HEK293T (cell line): ENCODE data around the gene NELFB.

Experiments used
- CTCF ChIA-PET: fragments of 350-600 bp; formaldehyde crosslinking; extraction: SDS; loops from one replicate; lab custom pipeline; 2021; ENCODE audit warnings: antibody characterized with exemption, inconsistent platforms; lab: Yijun Ruan, JAX
- POLR2A ChIA-PET: fragments of 350-600 bp; formaldehyde crosslinking; extraction: SDS; loops from one replicate; lab custom pipeline; 2020; ENCODE audit warnings: antibody characterized with exemption, inconsistent platforms; lab: Yijun Ruan, JAX
- DNase-seq: peaks from one replicate; pipeline ENCODE4 v3.0.0; 2012; ENCODE audit warnings: mixed read lengths; ENCODE audit errors: extremely low spot score
- ARNT ChIP-seq: fragments of 450-650 bp; IDR thresholded peaks from 2 replicates; pipeline ENCODE4 v1.6.1; 2017; ENCODE audit warnings: mild to moderate bottlenecking
- BHLHE40 ChIP-seq: fragments of 450-650 bp; IDR thresholded peaks from 2 replicates; pipeline ENCODE4 v1.6.1; 2016; ENCODE audit warnings: mild to moderate bottlenecking, moderate library complexity, borderline replicate concordance
- CTBP1 ChIP-seq: fragments of 450-650 bp; IDR thresholded peaks from 2 replicates; pipeline ENCODE4 v1.6.1; 2016; ENCODE audit warnings: borderline replicate concordance
- ELF4 ChIP-seq: fragments of 450-650 bp; IDR thresholded peaks from 2 replicates; pipeline ENCODE4 v1.6.1; 2017; ENCODE audit warnings: antibody characterized with exemption
- FOXA1 ChIP-seq: fragments of 450-650 bp; IDR thresholded peaks from 2 replicates; pipeline ENCODE4 v1.6.1; 2016; ENCODE audit warnings: mild to moderate bottlenecking
- FOXK2 ChIP-seq: fragments of 450-650 bp; IDR thresholded peaks from 2 replicates; pipeline ENCODE4 v1.6.1; 2016; ENCODE audit warnings: mild to moderate bottlenecking
- FOXM1 ChIP-seq: fragments of 450-650 bp; IDR thresholded peaks from 2 replicates; pipeline ENCODE4 v1.6.1; 2017; ENCODE audit warnings: mild to moderate bottlenecking, borderline replicate concordance
- HDGF ChIP-seq: fragments of 450-650 bp; IDR thresholded peaks from 2 replicates; pipeline ENCODE4 v1.6.1; 2017; ENCODE audit warnings: antibody characterized with exemption, borderline replicate concordance
- L3MBTL2 ChIP-seq: fragments of 450-650 bp; conservative IDR thresholded peaks from 2 replicates; pipeline ENCODE4 v1.6.1; 2016; ENCODE audit warnings: mild to moderate bottlenecking
- LEF1 ChIP-seq: fragments of 450-650 bp; IDR thresholded peaks from 2 replicates; pipeline ENCODE4 v1.6.1; 2017; ENCODE audit warnings: mild to moderate bottlenecking, borderline replicate concordance
- NFRKB ChIP-seq: fragments of 450-650 bp; IDR thresholded peaks from 2 replicates; pipeline ENCODE4 v1.6.1; 2016; ENCODE audit warnings: mild to moderate bottlenecking, moderate library complexity
- SP1 ChIP-seq: fragments of 450-650 bp; IDR thresholded peaks from 2 replicates; pipeline ENCODE4 v1.6.1; 2017
- SUZ12 ChIP-seq: fragments of 450-650 bp; IDR thresholded peaks from 2 replicates; pipeline ENCODE4 v1.6.1; 2016; ENCODE audit warnings: mild to moderate bottlenecking
- TARDBP ChIP-seq: fragments of 450-650 bp; IDR thresholded peaks from 2 replicates; pipeline ENCODE4 v1.6.1; 2016
- ZNF384 ChIP-seq: fragments of 450-650 bp; IDR thresholded peaks from 2 replicates; pipeline ENCODE4 v1.6.1; 2016
- TF ChIP-seq, protein P1 (sequence below): fragments of 450-650 bp; IDR thresholded peaks from 2 replicates; pipeline ENCODE4 v1.6.1; 2016

NELFB gene

DNA sequence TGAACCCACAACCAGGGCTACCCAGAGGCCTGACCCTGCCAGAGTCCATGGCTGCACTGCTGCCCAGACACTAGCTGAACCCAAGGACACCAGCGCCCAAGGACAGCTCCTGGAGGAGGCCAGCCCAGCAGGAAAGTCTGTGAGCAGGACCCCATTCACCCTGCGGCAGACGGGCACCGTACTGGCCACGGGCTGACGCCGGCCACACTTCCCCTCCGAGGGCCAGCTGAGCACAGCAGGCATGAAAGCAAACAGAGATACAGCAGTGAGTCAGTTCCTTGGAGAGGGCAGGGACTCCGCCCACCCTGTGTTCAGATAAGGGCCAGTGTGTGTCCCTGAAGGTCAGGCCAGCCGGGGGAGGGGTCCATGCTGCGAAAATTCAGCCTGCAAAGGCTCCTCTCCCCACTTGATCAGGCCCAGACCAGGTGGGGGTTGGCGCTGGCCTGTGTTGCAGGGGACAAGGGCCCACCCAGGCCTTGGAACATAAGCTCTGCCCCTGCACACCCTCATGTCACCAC lies 36.3 kb upstream of the NELFB start:
- no peak for DNase-seq
- TF ChIP-seq TARDBP (no peak), ARNT (no peak), SP1 (no peak)
- TF ChIP-seq, protein P1, sequence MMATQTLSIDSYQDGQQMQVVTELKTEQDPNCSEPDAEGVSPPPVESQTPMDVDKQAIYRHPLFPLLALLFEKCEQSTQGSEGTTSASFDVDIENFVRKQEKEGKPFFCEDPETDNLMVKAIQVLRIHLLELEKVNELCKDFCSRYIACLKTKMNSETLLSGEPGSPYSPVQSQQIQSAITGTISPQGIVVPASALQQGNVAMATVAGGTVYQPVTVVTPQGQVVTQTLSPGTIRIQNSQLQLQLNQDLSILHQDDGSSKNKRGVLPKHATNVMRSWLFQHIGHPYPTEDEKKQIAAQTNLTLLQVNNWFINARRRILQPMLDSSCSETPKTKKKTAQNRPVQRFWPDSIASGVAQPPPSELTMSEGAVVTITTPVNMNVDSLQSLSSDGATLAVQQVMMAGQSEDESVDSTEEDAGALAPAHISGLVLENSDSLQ = no peak
- CTCF ChIA-PET = no interaction called here
- POLR2A ChIA-PET = interaction anchor here (1.1 to 1.7 kb wide), 2 partner anchors 14 to 30 kb away, joined by 3 to 5 read pairs; partner anchors contain the start of genes ANAPC2, NDOR1, SSNA1 and TMEM203

GRCh38 chr9:137219757-137220316 lies 35.3 kb upstream of the NELFB start:
- ChIA-PET POLR2A (interaction anchor here (1.1 to 4.4 kb wide), 3 partner anchors 10 to 31 kb away, joined by 3 to 20 read pairs (median 6); partner anchors contain the start of genes ANAPC2, SSNA1 and TUBB4B), CTCF (no interaction called here)
- DNase-seq = no peak
- TF ChIP-seq ELF4 (no peak), FOXM1 (no peak)

GRCh38 chr9:137220317-137221094 lies 34.6 kb upstream of the NELFB start:
- ChIA-PET CTCF (no interaction called here), POLR2A (interaction anchor here (2.1 to 4.4 kb wide), 2 partner anchors 10 to 20 kb away, joined by 6 to 20 read pairs; partner anchors contain the start of gene TUBB4B)
- no peak for TF ChIP-seq FOXM1
- no peak for TF ChIP-seq FOXK2
- no peak for TF ChIP-seq SUZ12
- no peak for TF ChIP-seq NFRKB
- no peak for TF ChIP-seq L3MBTL2
- TF ChIP-seq ARNT = no peak
- no peak for TF ChIP-seq BHLHE40
- no peak for TF ChIP-seq ELF4
- TF ChIP-seq ZNF384 = no peak

DNA sequence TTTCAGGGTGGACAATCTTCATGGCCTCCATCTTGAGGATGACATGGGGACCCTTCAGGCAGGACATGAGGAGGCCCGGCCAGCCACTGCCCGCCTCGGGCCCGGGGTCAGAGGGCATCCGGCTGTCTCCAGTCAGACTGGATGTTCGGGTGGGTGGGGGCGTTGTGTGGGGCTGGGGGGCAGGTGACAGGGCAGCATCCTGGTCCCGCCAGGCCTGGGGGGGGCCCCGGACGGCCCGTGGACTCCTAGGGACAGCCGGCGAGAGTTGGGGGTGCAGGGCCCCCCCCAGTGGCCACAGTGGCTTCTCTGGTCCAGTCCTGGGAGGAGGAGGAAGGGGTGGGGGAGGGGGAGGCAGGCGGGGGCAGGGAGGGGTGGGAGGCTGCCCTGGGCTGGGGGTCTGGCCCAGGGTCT lies 34.0 kb upstream of the NELFB start:
- no peak for DNase-seq
- ChIA-PET POLR2A (interaction anchor here (2.1 to 4.4 kb wide), 2 partner anchors 11 to 19 kb away, joined by 6 to 20 read pairs; partner anchors contain the start of gene TUBB4B), CTCF (no interaction called here)
- no peak for TF ChIP-seq FOXM1
- no peak for TF ChIP-seq LEF1
- no peak for TF ChIP-seq L3MBTL2

More at GRCh38 chr9:137220317-137221094, 34.6 kb upstream of the NELFB start:
- DNase-seq = no peak

DNA sequence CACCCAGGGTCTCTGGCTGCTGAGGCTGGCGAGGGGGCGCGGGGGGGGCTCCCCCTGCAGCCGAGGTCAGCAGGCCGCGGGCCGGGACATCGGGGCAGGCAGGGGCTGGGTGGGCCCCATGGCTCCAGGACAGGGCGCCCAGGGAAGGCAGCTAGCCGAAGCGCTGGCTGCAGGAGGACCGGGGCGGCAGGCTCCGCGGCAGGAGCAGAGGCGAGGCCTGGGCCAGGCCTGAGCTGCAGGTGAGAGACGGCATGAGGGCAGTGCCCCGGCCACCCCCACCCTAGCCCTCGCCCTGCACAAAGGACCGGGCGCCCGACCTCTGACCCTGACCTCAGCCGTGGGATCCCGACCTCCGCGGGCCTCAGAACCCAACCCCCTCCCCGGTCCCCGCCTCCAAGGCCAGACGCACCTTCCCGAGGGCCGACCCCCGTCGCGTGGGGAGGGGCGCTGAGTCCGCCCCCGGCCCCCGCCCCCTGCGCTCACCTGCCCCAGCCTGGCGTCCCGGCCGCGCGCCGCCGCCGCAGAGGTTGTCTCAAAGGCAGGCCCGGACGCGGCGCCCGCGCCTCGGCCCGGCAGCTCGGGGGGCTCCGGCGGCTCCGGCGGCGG lies 33.5 kb upstream of the NELFB start:
- DNase-seq = no peak
- CTCF ChIA-PET = no interaction called here
- POLR2A ChIA-PET = interaction anchor here (1.0 to 4.4 kb wide), 3 partner anchors 11 to 42 kb away, joined by 3 to 20 read pairs (median 6); partner anchors contain the start of gene TUBB4B
- TF ChIP-seq HDGF (no peak), L3MBTL2 (no peak), TARDBP (no peak), CTBP1 (no peak), LEF1 (no peak), ARNT (no peak), FOXA1 (no peak), SUZ12 (no peak), NFRKB (no peak), FOXM1 (no peak), FOXK2 (no peak), SP1 (no peak), ELF4 (no peak), ZNF384 (no peak), BHLHE40 (no peak)
- TF ChIP-seq, protein P1 = no peak

DNA sequence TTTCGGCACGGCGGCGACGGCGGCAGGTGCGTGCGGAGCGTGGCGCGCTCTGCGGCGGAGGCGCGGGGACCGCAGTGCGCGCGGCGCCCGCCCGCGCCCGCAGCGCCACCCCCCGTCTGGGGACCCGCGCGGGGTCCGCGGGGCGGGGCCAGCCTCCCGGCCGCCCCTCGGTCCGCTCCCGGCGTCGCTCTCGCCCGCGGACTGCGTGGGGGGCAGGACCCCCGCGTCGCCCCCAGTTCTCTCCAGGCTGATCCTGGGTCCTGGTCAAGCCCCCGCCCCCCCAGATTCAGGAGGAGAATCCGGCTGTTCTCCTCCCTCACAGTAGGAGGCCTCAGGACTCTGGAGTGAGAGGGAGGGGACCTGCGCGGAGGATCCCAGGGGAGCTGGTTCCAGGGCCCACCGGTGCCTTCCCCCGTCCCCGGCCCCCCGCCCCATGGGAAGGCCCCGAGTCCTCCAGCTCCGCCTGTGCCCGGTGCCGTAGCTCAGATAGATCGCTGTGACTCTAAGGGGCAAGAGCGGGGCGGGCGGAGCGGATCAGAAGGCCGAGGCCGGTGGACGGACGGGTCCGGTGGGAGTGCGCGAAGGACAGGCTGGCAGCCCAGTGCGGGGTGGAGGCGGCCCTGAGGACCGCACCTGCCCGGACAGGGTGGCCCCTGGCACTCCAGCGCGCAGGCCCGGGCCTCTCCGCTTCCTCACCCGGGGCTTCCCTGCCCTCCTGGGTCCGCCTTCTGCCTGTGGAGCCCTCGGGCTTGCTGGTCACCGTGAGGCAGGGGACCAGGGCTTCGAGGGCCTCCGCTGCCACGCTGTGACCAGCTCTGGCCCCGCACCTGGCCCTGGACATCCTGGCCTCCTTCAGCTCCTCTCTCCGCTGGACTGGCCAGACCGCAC lies 32.7 kb upstream of the NELFB start, which contains the start of gene RNF208:
Gene RNF208, minus strand, starts transcription at position 51 of the 888 bp plus-strand sequence. CDS start 1,028 bp downstream, outside the sequence.
- DNase-seq = no peak
- CTCF ChIA-PET = interaction anchor here (0.7 to 1.2 kb wide), 4 partner anchors 8 to 159 kb away, joined by 3 to 8 read pairs (median 6); no protein-coding TSS in a partner anchor
- TF ChIP-seq NFRKB (no peak), FOXA1 (no peak), LEF1 (no peak), HDGF (0 out of 2 replicates have a peak, but pooled peaks have one; percentile 63), FOXK2 (no peak)
- POLR2A ChIA-PET = interaction anchor here (1.0 to 4.4 kb wide), 18 partner anchors 10 to 442 kb away, joined by 3 to 20 read pairs (median 6); partner anchors contain the start of genes ANAPC2, MAN1B1, NDOR1 and SSNA1
